Activated CD8-positive, alpha-beta T cell treated with anti-CD3 and anti-CD28 coated beads for 36 hours (primary cell): Measurements from ENCODE around the gene SPATA25. TPM values are rescaled to one million over a fixed set of nuclear protein-coding genes. Genes with fewer than 3 reads are reported as not detected.

Source experiments
- ATAC-seq: fragments of 200-7000 bp; cut with Tn5 transposase; one replicate; pipeline ENCODE4 v1.10.0; 2021; ENCODE audit warnings: mild to moderate bottlenecking, moderate library complexity
- CTCF ChIA-PET: fragments of 350-600 bp; sonication (Branson Sonifier 250); formaldehyde crosslinking; loops from one replicate; lab custom pipeline; 2021; ENCODE audit warnings: antibody characterized with exemption; lab: Charles Lee
- POLR2A ChIA-PET: fragments of 350-600 bp; sonication (Branson Sonifier 250); formaldehyde crosslinking; loops from one replicate; lab custom pipeline; 2021; ENCODE audit warnings: antibody characterized with exemption; lab: Charles Lee
- DNase-seq: peaks from one replicate; pipeline ENCODE4 v3.0.0-alpha.2; 2020
- H3K27ac Mint-ChIP-seq: one replicate; pipeline ENCODE4 v1.8.0; 2021; ENCODE audit warnings: mild to moderate bottlenecking, mixed read lengths
- H3K27me3 Mint-ChIP-seq: one replicate; pipeline ENCODE4 v1.8.0; 2021; ENCODE audit warnings: mixed read lengths
- H3K36me3 Mint-ChIP-seq: one replicate; pipeline ENCODE4 v1.8.0; 2021; ENCODE audit warnings: low read depth, mixed read lengths
- H3K4me1 Mint-ChIP-seq: one replicate; pipeline ENCODE4 v1.8.0; 2021; ENCODE audit warnings: low read depth, mixed read lengths
- H3K4me3 Mint-ChIP-seq: one replicate; pipeline ENCODE4 v1.8.0; 2021; ENCODE audit warnings: mild to moderate bottlenecking, moderate library complexity, mixed read lengths
- H3K9me3 Mint-ChIP-seq: one replicate; pipeline ENCODE4 v1.8.0; 2021; ENCODE audit warnings: mixed read lengths
- intact Hi-C: fragments of 100-400 bp; cut with micrococcal nuclease; formaldehyde crosslinking; loops from one replicate; pipeline ENCODE4 v1.10.0; 2022
- total RNA-seq, 2 experiments: library from RNA; stranded (reverse); gene quantifications; one replicate each; pipeline ENCODE4 v1.2.3, GENCODE V29; 2021
- TF ChIP-seq, protein P1 (sequence below): fragments of 200-600 bp; IDR thresholded peaks from one replicate; pipeline ENCODE4 v1.8.0; 2022; ENCODE audit warnings: antibody characterized with exemption, mild to moderate bottlenecking

Gene SPATA25
- total RNA-seq, 2 experiments from 2014 or later, result 0.58 to 0.74 TPM

DNA sequence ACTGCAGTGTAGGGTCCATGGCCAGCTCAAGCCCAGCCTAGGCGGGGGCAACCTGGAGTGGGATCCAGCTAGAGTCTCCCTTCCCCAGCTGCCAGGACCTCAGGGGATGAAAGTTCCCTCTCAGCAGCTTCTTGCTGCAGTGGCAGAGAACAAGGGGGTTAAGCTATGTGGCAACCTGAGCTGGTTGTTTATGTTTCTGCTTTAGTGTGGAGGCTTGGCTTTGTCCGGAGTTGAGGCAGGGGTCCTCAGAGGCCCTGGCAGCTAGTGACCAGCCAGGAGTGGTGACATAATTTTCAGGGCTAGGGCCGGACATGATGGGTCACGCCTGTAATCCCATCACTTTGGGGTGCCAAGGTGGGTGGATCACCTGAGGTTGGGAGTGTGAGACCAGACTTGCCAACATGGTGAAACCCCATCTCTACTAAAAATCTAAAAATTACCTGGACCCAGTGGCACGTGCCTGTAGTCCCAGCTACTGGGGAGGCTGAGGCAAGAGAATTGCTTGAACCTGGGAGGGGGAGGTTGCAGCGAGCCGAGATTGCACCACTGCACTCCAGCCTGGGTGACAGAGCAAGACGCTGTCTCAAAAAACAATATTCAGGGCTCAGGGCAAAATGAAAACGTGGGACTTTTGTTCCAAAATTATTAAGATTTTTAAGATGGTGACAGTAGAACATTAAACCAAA lies 38.5 kb upstream of the SPATA25 start:
- H3K27me3 Mint-ChIP-seq, result peaks cover 2% of the 10 kb centered on the region
- no peaks in the 10 kb centered on the region for H3K36me3 Mint-ChIP-seq
- no peak overlapping the region for H3K27ac Mint-ChIP-seq
- TF ChIP-seq, protein P1, sequence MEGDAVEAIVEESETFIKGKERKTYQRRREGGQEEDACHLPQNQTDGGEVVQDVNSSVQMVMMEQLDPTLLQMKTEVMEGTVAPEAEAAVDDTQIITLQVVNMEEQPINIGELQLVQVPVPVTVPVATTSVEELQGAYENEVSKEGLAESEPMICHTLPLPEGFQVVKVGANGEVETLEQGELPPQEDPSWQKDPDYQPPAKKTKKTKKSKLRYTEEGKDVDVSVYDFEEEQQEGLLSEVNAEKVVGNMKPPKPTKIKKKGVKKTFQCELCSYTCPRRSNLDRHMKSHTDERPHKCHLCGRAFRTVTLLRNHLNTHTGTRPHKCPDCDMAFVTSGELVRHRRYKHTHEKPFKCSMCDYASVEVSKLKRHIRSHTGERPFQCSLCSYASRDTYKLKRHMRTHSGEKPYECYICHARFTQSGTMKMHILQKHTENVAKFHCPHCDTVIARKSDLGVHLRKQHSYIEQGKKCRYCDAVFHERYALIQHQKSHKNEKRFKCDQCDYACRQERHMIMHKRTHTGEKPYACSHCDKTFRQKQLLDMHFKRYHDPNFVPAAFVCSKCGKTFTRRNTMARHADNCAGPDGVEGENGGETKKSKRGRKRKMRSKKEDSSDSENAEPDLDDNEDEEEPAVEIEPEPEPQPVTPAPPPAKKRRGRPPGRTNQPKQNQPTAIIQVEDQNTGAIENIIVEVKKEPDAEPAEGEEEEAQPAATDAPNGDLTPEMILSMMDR, result no peak
- H3K4me1 Mint-ChIP-seq, result peaks cover 3% of the 10 kb centered on the region
- intact Hi-C loops, result no loop called here
- POLR2A ChIA-PET, result interaction anchor here (0.9 to 1.5 kb wide), 2 partner anchors 9 to 11 kb away, joined by 3 to 5 read pairs; partner anchors contain the start of gene PCIF1
- CTCF ChIA-PET, result interaction anchor here (0.8 to 1.5 kb wide), 3 partner anchors 11 to 102 kb away, joined by 3 to 5 read pairs (median 4); no protein-coding TSS in a partner anchor
- no peak for DNase-seq
- no peak for ATAC-seq
- H3K9me3 Mint-ChIP-seq, result no peaks in the 10 kb centered on the region
- H3K4me3 Mint-ChIP-seq, result no peak overlapping the region

DNA sequence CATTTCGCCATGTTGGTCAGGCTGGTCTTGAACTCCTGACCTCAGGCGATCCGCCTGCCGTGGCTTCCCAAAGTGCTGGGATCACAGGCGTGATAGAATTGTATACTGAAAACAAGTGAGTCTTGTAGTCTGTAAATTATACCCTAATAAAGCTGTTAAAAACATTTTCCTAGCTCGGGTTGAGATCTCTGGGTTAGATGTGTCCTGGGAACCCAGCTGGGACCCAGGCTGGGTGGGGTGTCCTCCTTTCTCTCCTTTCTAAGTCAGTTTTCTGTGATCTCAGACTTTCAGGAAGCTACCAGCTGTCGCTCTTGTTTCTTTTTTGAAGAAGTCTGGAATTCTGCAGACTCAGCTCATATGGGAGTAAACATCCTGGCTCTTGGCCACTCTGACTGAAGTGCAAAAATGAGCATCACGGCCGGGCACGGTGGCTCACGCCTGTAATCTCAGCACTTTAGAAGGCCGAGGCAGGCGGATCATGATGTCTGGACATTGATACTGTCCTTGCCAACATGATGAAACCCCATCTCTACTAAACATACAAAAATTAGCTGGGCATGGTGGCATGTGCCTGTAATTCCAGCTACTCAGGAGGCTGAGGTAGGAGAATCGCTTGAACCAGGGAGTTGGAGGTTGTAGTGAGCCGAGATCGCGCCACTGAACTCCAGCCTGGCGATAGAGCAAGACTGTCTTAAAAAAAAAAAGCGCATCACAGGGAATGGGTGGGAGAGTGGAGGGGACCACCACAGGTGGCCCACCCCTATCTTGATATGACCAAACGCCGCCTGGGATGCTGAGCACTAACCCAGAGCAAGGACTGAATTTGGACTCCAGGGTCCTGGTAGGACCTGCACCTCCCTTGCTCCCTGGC lies 37.2 kb upstream of the SPATA25 start:
- peaks cover 2% of the 10 kb centered on the region for H3K27me3 Mint-ChIP-seq
- no peak overlapping the region for H3K4me3 Mint-ChIP-seq
- H3K9me3 Mint-ChIP-seq, result no peaks in the 10 kb centered on the region
- no peaks in the 10 kb centered on the region for H3K36me3 Mint-ChIP-seq
- TF ChIP-seq, protein P1, result no peak
- intact Hi-C loops, result no loop called here
- CTCF ChIA-PET, result interaction anchor here (1.1 to 2.0 kb wide), 4 partner anchors 9 to 126 kb away, joined by 3 to 9 read pairs (median 4); no protein-coding TSS in a partner anchor
- POLR2A ChIA-PET, result interaction anchor here (0.7 to 1.8 kb wide), 3 partner anchors 9 to 43 kb away, joined by 3 to 17 read pairs (median 3); partner anchors contain the start of gene PCIF1
- ATAC-seq (no peak), DNase-seq (no peak)
- peaks cover 3% of the 10 kb centered on the region for H3K4me1 Mint-ChIP-seq
- no peak overlapping the region for H3K27ac Mint-ChIP-seq

DNA sequence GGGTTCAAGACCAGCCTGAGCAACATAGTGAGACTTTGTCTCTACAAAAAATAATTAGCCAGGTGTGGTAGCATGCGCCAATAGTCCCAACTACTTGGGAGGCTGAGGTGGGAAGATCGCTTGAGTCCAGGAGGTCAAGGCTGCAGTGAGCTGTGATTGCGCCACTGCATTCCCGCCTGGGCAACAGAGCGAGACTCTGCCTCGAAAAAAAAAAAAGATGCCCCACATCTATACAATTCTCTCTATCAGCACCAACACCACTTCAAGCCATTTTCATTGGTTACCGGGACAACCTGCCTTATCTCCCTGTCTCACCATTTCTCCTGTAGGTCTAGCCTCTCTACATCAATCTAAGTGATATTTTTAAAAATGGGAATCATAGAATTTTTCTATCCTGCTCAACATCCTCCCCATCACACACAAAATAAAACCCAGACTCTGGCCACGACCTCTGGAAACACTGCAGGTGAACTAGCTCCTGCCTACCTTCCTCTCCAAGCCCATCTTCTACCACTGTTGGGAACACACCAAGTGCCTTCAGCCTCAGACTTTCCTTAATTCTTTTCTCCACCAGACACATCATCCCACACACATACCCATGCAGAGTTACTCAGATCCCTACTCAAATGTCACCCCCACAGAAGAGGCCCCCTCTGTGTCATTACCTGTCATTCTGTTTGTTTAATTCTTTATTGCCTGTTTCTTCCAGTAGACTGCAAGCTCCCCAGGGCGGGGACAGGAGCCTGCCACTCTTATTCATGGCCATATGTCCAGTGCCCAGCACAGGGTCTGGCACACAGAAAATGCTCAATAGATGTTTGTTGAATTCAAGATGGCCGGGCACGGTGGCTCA lies 34.1 kb upstream of the SPATA25 start:
- Mint-ChIP-seq H3K27ac (no peak overlapping the region), H3K9me3 (no peaks in the 10 kb centered on the region), H3K36me3 (no peaks in the 10 kb centered on the region), H3K4me1 (peaks cover 3% of the 10 kb centered on the region), H3K27me3 (peaks cover 8% of the 10 kb centered on the region), H3K4me3 (no peak overlapping the region)
- intact Hi-C loops, result no loop called here
- POLR2A ChIA-PET, result interaction anchor here (0.9 to 2.8 kb wide), 4 partner anchors 11 to 37 kb away, joined by 3 to 13 read pairs (median 3); partner anchors contain the start of gene PCIF1
- DNase-seq (peak; percentile 24), ATAC-seq (peak; percentile 34)
- TF ChIP-seq, protein P1, result no peak
- CTCF ChIA-PET, result interaction anchor here (1.3 to 1.5 kb wide), 2 partner anchors 12 to 48 kb away, joined by 3 to 7 read pairs; no protein-coding TSS in a partner anchor

DNA sequence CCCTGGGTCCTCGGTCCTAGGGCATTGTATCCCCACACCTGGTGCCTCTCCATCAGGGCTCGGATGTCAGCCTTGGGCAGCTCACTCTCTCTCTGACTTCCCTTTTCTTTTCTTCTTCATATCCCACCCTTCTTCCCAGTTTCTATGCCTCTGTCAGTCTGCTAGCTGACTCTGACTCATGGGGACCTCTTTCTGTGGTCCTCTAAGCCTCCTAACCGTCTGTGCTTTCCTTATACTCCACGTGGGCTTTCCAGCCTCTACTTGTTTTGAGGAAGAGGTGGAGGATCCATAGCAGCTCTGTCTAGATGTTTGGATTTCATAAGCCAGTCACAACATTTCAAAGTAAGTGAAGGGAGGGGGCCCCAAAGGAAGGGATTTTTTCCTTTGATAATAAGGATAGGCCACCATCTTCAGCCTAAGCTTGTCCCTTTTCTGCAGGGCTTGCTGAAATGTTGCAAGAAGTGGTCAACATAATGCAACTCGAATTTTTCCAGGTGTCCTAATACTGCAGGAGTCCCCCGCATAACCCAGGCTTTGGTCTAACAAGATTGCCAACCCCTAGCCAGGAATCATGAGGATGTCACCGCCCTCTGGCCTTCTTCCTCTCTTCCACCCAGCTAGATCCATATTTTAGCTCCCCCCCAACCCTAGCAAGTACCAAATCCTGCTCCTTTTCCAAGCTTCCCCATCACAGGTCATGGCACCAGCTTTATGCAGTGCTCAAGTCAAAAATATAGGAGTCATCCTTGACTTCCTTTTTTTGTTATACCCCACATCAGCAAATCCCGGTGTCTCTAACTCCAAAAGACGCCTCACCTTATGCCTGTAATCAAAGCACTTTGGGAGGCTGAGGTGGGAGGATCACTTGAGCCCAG lies 33.3 kb upstream of the SPATA25 start:
- H3K4me3 Mint-ChIP-seq, result no peak overlapping the region
- intact Hi-C loops, result no loop called here
- no peaks in the 10 kb centered on the region for H3K36me3 Mint-ChIP-seq
- CTCF ChIA-PET, result interaction anchor here (1.3 to 1.9 kb wide), 3 partner anchors 13 to 122 kb away, joined by 3 to 8 read pairs (median 7); no protein-coding TSS in a partner anchor
- TF ChIP-seq, protein P1, result no peak
- peaks cover 3% of the 10 kb centered on the region for H3K4me1 Mint-ChIP-seq
- POLR2A ChIA-PET, result interaction anchor here (1.6 to 2.8 kb wide), 2 partner anchors 12 to 14 kb away, joined by 3 to 13 read pairs; partner anchors contain the start of gene PCIF1
- DNase-seq, result no peak
- ATAC-seq, result no peak
- no peaks in the 10 kb centered on the region for H3K9me3 Mint-ChIP-seq
- H3K27me3 Mint-ChIP-seq, result peaks cover 8% of the 10 kb centered on the region
- H3K27ac Mint-ChIP-seq, result no peak overlapping the region
